Thoracic aorta (tissue), 2 donors: ENCODE measurements around the gene NAT8L. TPM values are rescaled to one million over a fixed set of nuclear protein-coding genes. Genes with fewer than 3 reads are reported as not detected.
A peak's percentile ranks its signal among the peaks of the same experiment; 100 is the strongest.

ENCODE experiments used
- ATAC-seq: fragments of 150-250 bp; one replicate; pipeline ENCODE4 v1.8.0; 2017; ENCODE audit warnings: low read depth; ENCODE audit not compliant: insufficient number of reproducible peaks, low FRiP score
- DNase-seq: peaks from one replicate; pipeline ENCODE4 v3.0.0-alpha.2; 2020; ENCODE audit warnings: low spot score
- H3K27ac ChIP-seq, 2 donors: fragments of 200-600 bp; sonication (generic); 1 replicate in 1 of 2; 2 replicates in 1 of 2; pipeline ENCODE4 v1.5.1; 2016; ENCODE audit warnings: mild to moderate bottlenecking in 2 of 2, moderate library complexity in 2 of 2
- H3K27me3 ChIP-seq: fragments of 200-600 bp; sonication (generic); replicated peaks from 2 replicates; pipeline ENCODE4 v1.6.0; 2016; ENCODE audit warnings: mild to moderate bottlenecking; ENCODE audit not compliant: insufficient read depth
- H3K36me3 ChIP-seq: fragments of 200-600 bp; sonication (generic); one replicate; pipeline ENCODE4 v1.5.1; 2016
- H3K4me1 ChIP-seq, 2 donors: fragments of 200-600 bp; sonication (generic); 1 replicate in 1 of 2; 2 replicates in 1 of 2; pipeline versions ENCODE4 v1.5.1 to v1.6.0; 2016; ENCODE audit warnings: low read depth in 2 of 2, mild to moderate bottlenecking in 1 of 2; ENCODE audit not compliant: control insufficient read depth in 1 of 2
- H3K4me3 ChIP-seq: fragments of 200-600 bp; sonication (generic); 2 replicates; pipeline ENCODE4 v1.5.1; 2016; ENCODE audit warnings: mild to moderate bottlenecking
- H3K9me3 ChIP-seq: fragments of 200-600 bp; sonication (generic); 2 replicates; pipeline ENCODE4 v1.5.1; 2016
- CTCF ChIP-seq: fragments of 200-600 bp; sonication (generic); IDR thresholded peaks from one replicate; pipeline ENCODE4 v1.5.1; 2019; ENCODE audit warnings: antibody characterized with exemption
- total RNA-seq, 2 donors: library from RNA; depleted of rRNA; stranded (reverse); fragments of >200 nt; gene quantifications; one replicate each; pipeline versions ENCODE4 v1.1.0 to v1.2.3, GENCODE V29; 2016

The NAT8L gene
- total RNA-seq, 2 donors from 2014 or later: under 0.01 TPM; not detected in 1

GRCh38 chr4:2049811-2050210, 9.3 kb upstream of the NAT8L start:
- no peaks in the 10 kb centered on the region for H3K4me1 ChIP-seq
- H3K27me3 ChIP-seq: peaks cover 3% of the 10 kb centered on the region
- H3K4me3 ChIP-seq: no peak overlapping the region
- H3K36me3 ChIP-seq: no peaks in the 10 kb centered on the region
- no peak for TF ChIP-seq CTCF
- DNase-seq (no peak), ATAC-seq (no peak)
- H3K9me3 ChIP-seq: no peaks in the 10 kb centered on the region
- H3K27ac ChIP-seq: no peak overlapping the region

- Histone ChIP-seq H3K4me3 (no peak overlapping the region), H3K27ac (no peak overlapping the region), H3K27me3 (peaks cover 3% of the 10 kb centered on the region), H3K4me1 (no peaks in the 10 kb centered on the region), H3K9me3 (no peaks in the 10 kb centered on the region), H3K36me3 (no peaks in the 10 kb centered on the region)
- no peak for TF ChIP-seq CTCF
- ATAC-seq: no peak
- no peak for DNase-seq
These were observed 8.0 kb upstream of the NAT8L start for GRCh38 chr4:2051086-2051485.

- no peak for ATAC-seq
- H3K27me3 ChIP-seq: peaks cover 3% of the 10 kb centered on the region
- TF ChIP-seq CTCF: no peak
- no peak for DNase-seq
- H3K36me3 ChIP-seq: no peaks in the 10 kb centered on the region
- H3K9me3 ChIP-seq: no peaks in the 10 kb centered on the region
- peaks cover 0 to 5% of the 10 kb centered on the region in 2 donors for H3K4me1 ChIP-seq
- no peak overlapping the region for H3K4me3 ChIP-seq
- no peak overlapping the region for H3K27ac ChIP-seq
These were observed 4.9 kb upstream of the NAT8L start for GRCh38 chr4:2054217-2054616.

- Histone ChIP-seq H3K9me3 (no peaks in the 10 kb centered on the region), H3K27ac (no peak overlapping the region), H3K36me3 (no peaks in the 10 kb centered on the region), H3K27me3 (no peaks in the 10 kb centered on the region), H3K4me3 (no peak overlapping the region), H3K4me1 (peaks cover 0 to 9% of the 10 kb centered on the region in 2 donors)
- ATAC-seq: no peak
- TF ChIP-seq CTCF: no peak
- DNase-seq: no peak
These were observed 1.6 kb upstream of the NAT8L start for GRCh38 chr4:2057382-2058065.

GRCh38 chr4:2058264-2059045, 672 bp upstream of the NAT8L start:
- Histone ChIP-seq H3K4me1 (peaks cover 0 to 9% of the 10 kb centered on the region in 2 donors), H3K36me3 (no peaks in the 10 kb centered on the region), H3K4me3 (peak overlapping the region; percentile 58), H3K27ac (no peak overlapping the region), H3K9me3 (no peaks in the 10 kb centered on the region), H3K27me3 (no peaks in the 10 kb centered on the region)
- no peak for ATAC-seq
- no peak for TF ChIP-seq CTCF
- DNase-seq: no peak
